Stimulated activated naive CD8-positive, alpha-beta T cell treated with anti-CD3 and anti-CD28 coated beads, Interleukin-15, amount 100 ng/mL, for 72 hours (primary cell): ENCODE measurements around the gene MYBPH.

Experiments
- ATAC-seq: fragments of 150-1000 bp; cut with Tn5 transposase; 2 replicates; pipeline ENCODE4 v1.10.0; 2021; ENCODE audit warnings: mild to moderate bottlenecking, moderate library complexity
- DNase-seq, 2 donors: peaks; one replicate each; pipeline ENCODE4 v3.0.0; 2021 to 2022
- H3K27ac Mint-ChIP-seq, 2 donors: one replicate each; pipeline ENCODE4 v1.8.0; 2022; ENCODE audit warnings: mild to moderate bottlenecking in 2 of 2, mixed read lengths in 2 of 2, moderate library complexity in 2 of 2
- H3K27me3 Mint-ChIP-seq: one replicate; pipeline ENCODE4 v1.8.0; 2022; ENCODE audit warnings: mixed read lengths
- H3K4me1 Mint-ChIP-seq: one replicate; pipeline ENCODE4 v1.8.0; 2022; ENCODE audit warnings: mild to moderate bottlenecking, mixed read lengths
- H3K4me3 Mint-ChIP-seq, 2 donors: one replicate each; pipeline ENCODE4 v1.8.0; 2022; ENCODE audit warnings: mild to moderate bottlenecking in 2 of 2, mixed read lengths in 2 of 2, moderate library complexity in 1 of 2
- H3K9me3 Mint-ChIP-seq, 2 donors: one replicate each; pipeline ENCODE4 v1.8.0; 2022; ENCODE audit warnings: mixed read lengths in 2 of 2

The MYBPH gene

GRCh38 chr1:203153051-203153988 lies 22.3 kb downstream of the MYBPH start:
- no peak for DNase-seq
- Mint-ChIP-seq H3K27ac (peak overlapping the region in 1 of 2 donors; percentile 27), H3K9me3 (no peaks in the 10 kb centered on the region), H3K4me1 (no peaks in the 10 kb centered on the region), H3K27me3 (no peaks in the 10 kb centered on the region), H3K4me3 (no peak overlapping the region)
- ATAC-seq: no peak

GRCh38 chr1:203152158-203153034 lies 23.2 kb downstream of the MYBPH start:
- H3K4me1 Mint-ChIP-seq: no peaks in the 10 kb centered on the region
- no peak for ATAC-seq
- no peak overlapping the region for H3K4me3 Mint-ChIP-seq
- H3K9me3 Mint-ChIP-seq: no peaks in the 10 kb centered on the region
- DNase-seq: no peak
- no peaks in the 10 kb centered on the region for H3K27me3 Mint-ChIP-seq
- H3K27ac Mint-ChIP-seq: no peak overlapping the region

- Mint-ChIP-seq H3K27ac (no peak overlapping the region), H3K27me3 (no peaks in the 10 kb centered on the region), H3K4me3 (no peak overlapping the region), H3K4me1 (no peaks in the 10 kb centered on the region), H3K9me3 (no peaks in the 10 kb centered on the region)
- ATAC-seq (no peak), DNase-seq (no peak)
Measured at GRCh38 chr1:203151362-203152157, 24.1 kb downstream of the MYBPH start.

GRCh38 chr1:203150511-203151297 lies 24.9 kb downstream of the MYBPH start:
- no peak for DNase-seq
- no peaks in the 10 kb centered on the region for H3K4me1 Mint-ChIP-seq
- no peak overlapping the region for H3K27ac Mint-ChIP-seq
- ATAC-seq: no peak
- no peak overlapping the region for H3K4me3 Mint-ChIP-seq
- no peaks in the 10 kb centered on the region for H3K27me3 Mint-ChIP-seq
- no peaks in the 10 kb centered on the region for H3K9me3 Mint-ChIP-seq

GRCh38 chr1:203149188-203149840 lies 26.3 kb downstream of the MYBPH start:
- Mint-ChIP-seq H3K4me3 (no peak overlapping the region), H3K9me3 (no peaks in the 10 kb centered on the region), H3K27me3 (no peaks in the 10 kb centered on the region), H3K4me1 (no peaks in the 10 kb centered on the region), H3K27ac (peak overlapping the region in 1 of 2 donors; percentile 74)
- no peak for ATAC-seq
- no peak for DNase-seq

- DNase-seq: no peak
- no peak overlapping the region for H3K27ac Mint-ChIP-seq
- H3K27me3 Mint-ChIP-seq: no peaks in the 10 kb centered on the region
- no peaks in the 10 kb centered on the region for H3K4me1 Mint-ChIP-seq
- no peak for ATAC-seq
- no peaks in the 10 kb centered on the region for H3K9me3 Mint-ChIP-seq
- no peak overlapping the region for H3K4me3 Mint-ChIP-seq
Measured at GRCh38 chr1:203148579-203148978, 27.0 kb downstream of the MYBPH start.

- Mint-ChIP-seq H3K27me3 (no peaks in the 10 kb centered on the region), H3K27ac (no peak overlapping the region), H3K4me1 (no peaks in the 10 kb centered on the region), H3K4me3 (no peak overlapping the region), H3K9me3 (no peaks in the 10 kb centered on the region)
- DNase-seq (no peak), ATAC-seq (no peak)
Measured at GRCh38 chr1:203148127-203148526, 27.5 kb downstream of the MYBPH start.

GRCh38 chr1:203147376-203147775 lies 28.2 kb downstream of the MYBPH start:
- Mint-ChIP-seq H3K4me1 (no peaks in the 10 kb centered on the region), H3K27me3 (no peaks in the 10 kb centered on the region), H3K27ac (no peak overlapping the region), H3K9me3 (no peaks in the 10 kb centered on the region), H3K4me3 (no peak overlapping the region)
- DNase-seq (no peak), ATAC-seq (no peak)

GRCh38 chr1:203146537-203146936 lies 29.1 kb downstream of the MYBPH start:
- H3K4me1 Mint-ChIP-seq: no peaks in the 10 kb centered on the region
- ATAC-seq: no peak

GRCh38 chr1:203146042-203146369 lies 29.6 kb downstream of the MYBPH start:
- Mint-ChIP-seq H3K27ac (no peak overlapping the region), H3K4me3 (no peak overlapping the region), H3K27me3 (no peaks in the 10 kb centered on the region), H3K4me1 (no peaks in the 10 kb centered on the region), H3K9me3 (no peaks in the 10 kb centered on the region)
- ATAC-seq: no peak
- DNase-seq: no peak

More at GRCh38 chr1:203146537-203146936, 29.1 kb downstream of the MYBPH start:
- Mint-ChIP-seq H3K9me3 (no peaks in the 10 kb centered on the region), H3K27me3 (no peaks in the 10 kb centered on the region), H3K27ac (no peak overlapping the region), H3K4me3 (no peak overlapping the region)
- no peak for DNase-seq

- no peak overlapping the region for H3K27ac Mint-ChIP-seq
- no peaks in the 10 kb centered on the region for H3K9me3 Mint-ChIP-seq
- DNase-seq (no peak), ATAC-seq (no peak)
- no peaks in the 10 kb centered on the region for H3K4me1 Mint-ChIP-seq
- H3K27me3 Mint-ChIP-seq: no peaks in the 10 kb centered on the region
- no peak overlapping the region for H3K4me3 Mint-ChIP-seq
Measured at GRCh38 chr1:203145321-203146041, 30.1 kb downstream of the MYBPH start.

GRCh38 chr1:203144661-203145060 lies 31.0 kb downstream of the MYBPH start:
- Mint-ChIP-seq H3K4me3 (no peak overlapping the region), H3K27ac (no peak overlapping the region), H3K27me3 (no peaks in the 10 kb centered on the region), H3K9me3 (no peaks in the 10 kb centered on the region), H3K4me1 (no peaks in the 10 kb centered on the region)
- DNase-seq (no peak), ATAC-seq (no peak)

- Mint-ChIP-seq H3K4me3 (no peak overlapping the region), H3K4me1 (no peaks in the 10 kb centered on the region), H3K9me3 (no peaks in the 10 kb centered on the region), H3K27me3 (no peaks in the 10 kb centered on the region), H3K27ac (no peak overlapping the region)
- ATAC-seq: no peak
- no peak for DNase-seq
Measured at GRCh38 chr1:203143641-203144040, 32.0 kb downstream of the MYBPH start.
